GM12872 (cell line): ENCODE data around the gene GAS2L3.

ENCODE experiments used
- CTCF ChIP-seq: IDR thresholded peaks from 3 replicates; pipeline ENCODE4 v1.5.1; 2011; ENCODE audit warnings: low read depth, mild to moderate bottlenecking, low read length, moderate library complexity; ENCODE audit not compliant: insufficient read depth

Gene GAS2L3

GRCh38 chr12:100579844-100580243 is 6.4 kb downstream of the GAS2L3 start:
- no peak for TF ChIP-seq CTCF

- TF ChIP-seq CTCF = no peak
Observed at GRCh38 chr12:100584256-100584655, 10.8 kb downstream of the GAS2L3 start.

GRCh38 chr12:100591979-100592378 is 18.5 kb downstream of the GAS2L3 start:
- no peak for TF ChIP-seq CTCF

GRCh38 chr12:100593490-100593889 is 20.0 kb downstream of the GAS2L3 start:
- TF ChIP-seq CTCF = no peak

- TF ChIP-seq CTCF = no peak
Observed at GRCh38 chr12:100601626-100602025, 28.1 kb downstream of the GAS2L3 start.

GRCh38 chr12:100608776-100609175 is 35.3 kb downstream of the GAS2L3 start:
- TF ChIP-seq CTCF = no peak

GRCh38 chr12:100610666-100611430 is 37.4 kb downstream of the GAS2L3 start:
- no peak for TF ChIP-seq CTCF
